Rectal smooth muscle tissue (tissue), 1 donor: Measurements from ENCODE around the gene SHC1.

Source experiments
- H3K27ac ChIP-seq: one replicate; pipeline ENCODE4 v1.7.0; 2013; ENCODE audit warnings: low read depth, low read length, inconsistent platforms
- H3K27me3 ChIP-seq: one replicate; pipeline ENCODE4 v1.7.0; 2013; ENCODE audit warnings: low read length; ENCODE audit not compliant: control insufficient read depth, insufficient read depth
- H3K36me3 ChIP-seq: one replicate; pipeline ENCODE4 v1.7.0; 2013; ENCODE audit warnings: low read length; ENCODE audit not compliant: control insufficient read depth, insufficient read depth
- H3K4me1 ChIP-seq: one replicate; pipeline ENCODE4 v1.7.0; 2013; ENCODE audit warnings: low read length; ENCODE audit not compliant: control insufficient read depth, insufficient read depth
- H3K4me3 ChIP-seq: one replicate; pipeline ENCODE4 v1.7.0; 2013; ENCODE audit warnings: low read length
- H3K9ac ChIP-seq: one replicate; pipeline ENCODE4 v1.7.0; 2013; ENCODE audit warnings: low read length

The SHC1 gene

DNA sequence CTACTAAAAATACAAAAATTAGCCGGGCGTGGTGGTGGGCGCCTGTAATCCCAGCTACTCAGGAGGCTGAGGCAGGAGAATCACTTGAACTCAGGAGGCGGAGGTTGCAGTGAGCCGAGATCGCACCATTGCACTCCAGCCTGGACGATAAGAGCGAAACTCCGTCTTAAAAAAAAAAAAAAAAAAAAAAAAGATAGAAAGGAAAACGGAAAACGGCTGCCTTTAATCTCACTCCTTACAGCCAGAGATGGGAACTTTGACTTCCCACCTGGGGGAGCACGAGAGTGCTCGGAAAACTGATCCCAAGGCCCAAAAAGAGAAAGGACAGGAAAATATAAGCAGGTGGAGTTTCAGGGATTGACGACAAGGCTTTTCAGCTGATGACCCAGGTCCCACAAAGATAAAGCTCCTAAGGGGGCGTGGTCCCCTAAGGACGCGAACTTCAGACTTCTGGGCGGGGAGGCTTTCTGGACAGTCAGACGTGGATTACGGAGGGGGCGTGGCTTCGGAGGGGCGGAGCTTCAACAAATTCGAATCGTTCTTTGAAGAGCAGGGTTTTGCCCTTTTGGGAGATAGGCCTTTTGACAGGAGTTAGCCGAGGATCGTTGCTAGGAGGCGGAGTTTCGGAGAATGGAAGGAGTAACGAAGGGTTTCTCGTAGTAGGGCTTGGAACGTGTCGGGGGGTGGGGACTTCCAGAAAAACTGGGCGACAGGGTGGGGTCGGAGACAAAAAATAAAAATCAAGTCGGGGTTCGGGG, 3.0 kb upstream of the SHC1 start:
- Histone ChIP-seq H3K4me3 (peak overlapping the region; percentile 88), H3K27me3 (no peaks in the 10 kb centered on the region), H3K36me3 (peaks cover 2% of the 10 kb centered on the region), H3K4me1 (peaks cover 28% of the 10 kb centered on the region), H3K9ac (peak overlapping the region; percentile 92), H3K27ac (peak overlapping the region; percentile 98)

DNA sequence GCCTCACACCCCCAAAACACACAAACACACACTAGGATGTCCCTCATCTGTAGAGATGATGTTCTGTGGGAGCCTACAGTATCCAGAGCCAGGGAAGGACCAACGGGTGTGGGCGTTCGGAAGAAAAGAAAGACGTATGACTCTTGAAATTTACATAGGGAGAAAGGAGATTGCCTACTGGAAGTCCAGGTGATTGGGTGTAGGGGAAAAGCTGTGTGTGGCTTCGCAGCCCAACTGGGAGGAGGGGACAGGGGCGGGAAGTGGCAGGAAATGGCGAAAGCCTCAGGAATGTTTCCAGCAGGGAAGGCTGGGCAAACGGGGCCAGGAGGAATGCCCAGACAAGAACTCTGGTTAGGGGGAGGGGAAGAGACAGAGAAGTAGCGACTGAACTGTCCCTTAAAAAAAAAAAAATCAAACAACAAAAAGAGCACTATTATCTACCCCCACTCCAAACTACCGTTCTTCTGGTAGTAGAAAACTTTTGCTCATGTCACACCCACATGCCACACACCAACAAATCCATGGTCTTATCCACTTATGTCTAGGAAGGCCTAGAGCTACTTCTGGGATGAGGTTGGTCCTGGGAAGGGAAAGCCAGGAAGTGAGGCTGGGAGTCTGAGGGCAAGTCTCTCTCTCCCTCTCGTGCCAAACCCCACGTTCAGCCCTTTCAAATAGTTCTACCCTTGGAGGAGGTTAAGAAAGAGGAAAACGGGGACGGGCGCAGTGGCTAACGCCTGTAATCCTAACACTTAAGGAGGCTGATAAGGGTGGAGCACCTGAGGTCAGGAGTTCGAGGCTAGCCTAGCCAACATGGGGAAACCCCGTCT, 2.2 kb upstream of the SHC1 start:
- peaks cover 28% of the 10 kb centered on the region for H3K4me1 ChIP-seq
- peak overlapping the region; percentile 98 for H3K27ac ChIP-seq
- peak overlapping the region; percentile 88 for H3K4me3 ChIP-seq
- H3K9ac ChIP-seq = peak overlapping the region; percentile 51
- H3K27me3 ChIP-seq = no peaks in the 10 kb centered on the region
- peaks cover 9% of the 10 kb centered on the region for H3K36me3 ChIP-seq

DNA sequence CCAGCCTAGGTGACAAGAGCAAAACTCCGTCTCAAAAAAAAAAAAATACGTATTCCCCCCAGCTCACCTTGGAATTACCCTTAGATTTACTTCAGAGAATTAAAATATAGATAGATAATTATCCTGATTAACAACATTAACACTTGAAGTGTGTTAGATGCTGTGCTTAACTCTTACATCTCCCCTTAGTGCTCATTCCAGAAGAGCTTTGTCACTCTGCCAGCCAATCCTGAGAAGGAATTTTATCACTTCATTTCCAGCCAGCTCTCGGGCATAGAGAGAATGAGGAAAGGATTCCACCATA, 1.6 kb upstream of the SHC1 start:
- Histone ChIP-seq H3K4me3 (peak overlapping the region; percentile 45), H3K36me3 (peaks cover 12% of the 10 kb centered on the region), H3K27ac (peak overlapping the region; percentile 98), H3K27me3 (no peaks in the 10 kb centered on the region), H3K9ac (peak overlapping the region; percentile 51), H3K4me1 (peaks cover 28% of the 10 kb centered on the region)

DNA sequence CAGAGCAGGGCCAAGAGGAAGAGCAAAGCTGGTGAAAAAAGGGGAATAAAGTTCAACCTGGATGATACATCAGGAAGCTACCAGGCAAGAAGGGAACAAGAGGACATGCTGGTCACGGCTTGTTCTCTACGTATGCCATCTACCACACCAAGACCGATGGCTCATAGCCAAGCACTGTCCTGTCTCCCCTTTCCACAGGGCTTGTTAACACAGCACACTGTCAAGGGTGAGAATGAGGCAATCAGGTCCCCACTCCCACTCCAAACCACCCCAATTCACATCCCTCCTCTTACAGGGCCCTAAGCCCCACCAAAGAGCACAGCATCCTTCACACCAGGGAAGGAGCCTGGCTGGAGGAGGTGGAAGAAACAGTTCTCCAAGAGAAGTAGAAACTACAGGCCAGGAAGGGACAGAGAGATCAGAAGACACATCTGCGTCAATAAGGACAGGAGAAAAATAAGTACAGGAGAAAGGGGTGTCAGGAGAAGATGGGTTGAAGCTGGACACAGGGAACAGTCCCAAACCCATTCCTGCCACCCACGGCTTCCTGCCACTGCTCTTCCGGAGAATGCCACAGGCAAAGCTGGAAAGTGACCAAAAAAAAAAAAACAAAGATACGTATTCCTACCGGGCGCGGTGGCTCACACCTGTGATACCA, 923 bp upstream of the SHC1 start:
- Histone ChIP-seq H3K27ac (peak overlapping the region; percentile 95), H3K4me3 (peak overlapping the region; percentile 47), H3K4me1 (peaks cover 28% of the 10 kb centered on the region), H3K27me3 (no peaks in the 10 kb centered on the region), H3K9ac (peak overlapping the region; percentile 42), H3K36me3 (peaks cover 17% of the 10 kb centered on the region)

DNA sequence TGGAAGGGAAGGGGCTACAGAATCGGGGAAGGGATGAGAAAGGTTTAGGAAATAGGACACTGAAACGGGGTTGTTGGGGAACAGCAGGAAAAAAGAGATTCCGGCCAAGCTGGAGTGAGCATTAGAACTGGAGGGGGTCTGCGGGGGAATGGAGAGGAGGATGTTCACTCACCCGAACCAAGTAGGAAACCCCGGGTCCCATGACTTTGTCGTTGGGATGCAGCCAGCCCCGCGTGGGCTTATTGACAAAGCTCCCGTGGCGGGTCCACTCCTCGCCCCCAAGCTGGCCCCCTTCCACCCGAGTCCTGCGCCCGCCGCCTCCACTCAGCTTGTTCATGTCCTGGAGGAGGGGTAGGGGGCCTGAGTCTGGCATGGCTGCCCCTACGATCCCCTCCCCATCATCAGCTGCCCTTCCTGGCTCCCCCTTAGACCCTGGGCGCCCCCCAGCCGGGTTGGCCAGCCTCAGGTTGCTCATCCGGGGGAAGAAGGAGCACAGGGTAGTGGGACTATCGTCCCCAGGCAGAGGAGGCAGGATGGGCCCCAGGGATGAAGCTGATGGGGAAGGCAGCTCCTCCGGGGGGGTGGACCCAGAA, 591 bp downstream of the SHC1 start:
- peaks cover 24% of the 10 kb centered on the region for H3K36me3 ChIP-seq
- H3K4me3 ChIP-seq = peak overlapping the region; percentile 47

DNA sequence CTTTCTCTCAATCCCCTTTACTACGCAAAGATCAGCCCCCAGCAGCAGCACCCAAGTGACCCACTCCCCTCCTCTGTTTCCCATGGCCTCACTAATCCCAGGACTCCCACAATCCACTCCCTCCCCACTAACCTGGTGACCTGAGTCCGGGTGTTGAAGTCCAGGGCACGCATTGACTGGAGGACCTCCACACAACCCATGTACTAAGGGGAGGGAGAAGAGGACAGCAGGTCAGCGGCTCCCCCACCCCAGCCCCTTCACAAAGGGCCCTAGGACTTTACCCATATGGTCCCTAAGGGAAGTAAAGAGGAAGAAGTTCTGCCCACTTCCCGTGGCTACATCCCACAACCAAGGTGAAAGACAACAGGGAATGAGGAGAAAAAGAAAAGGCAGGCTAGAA, 1.3 kb downstream of the SHC1 start:
- H3K4me3 ChIP-seq = peak overlapping the region; percentile 1
- no peak overlapping the region for H3K9ac ChIP-seq
- no peaks in the 10 kb centered on the region for H3K27me3 ChIP-seq
- H3K36me3 ChIP-seq = peaks cover 31% of the 10 kb centered on the region
- no peak overlapping the region for H3K27ac ChIP-seq
- peaks cover 25% of the 10 kb centered on the region for H3K4me1 ChIP-seq

More for the DNA sequence above, 591 bp downstream of the SHC1 start:
- no peaks in the 10 kb centered on the region for H3K27me3 ChIP-seq
- peak overlapping the region; percentile 95 for H3K27ac ChIP-seq
- no peak overlapping the region for H3K9ac ChIP-seq
- peaks cover 25% of the 10 kb centered on the region for H3K4me1 ChIP-seq

DNA sequence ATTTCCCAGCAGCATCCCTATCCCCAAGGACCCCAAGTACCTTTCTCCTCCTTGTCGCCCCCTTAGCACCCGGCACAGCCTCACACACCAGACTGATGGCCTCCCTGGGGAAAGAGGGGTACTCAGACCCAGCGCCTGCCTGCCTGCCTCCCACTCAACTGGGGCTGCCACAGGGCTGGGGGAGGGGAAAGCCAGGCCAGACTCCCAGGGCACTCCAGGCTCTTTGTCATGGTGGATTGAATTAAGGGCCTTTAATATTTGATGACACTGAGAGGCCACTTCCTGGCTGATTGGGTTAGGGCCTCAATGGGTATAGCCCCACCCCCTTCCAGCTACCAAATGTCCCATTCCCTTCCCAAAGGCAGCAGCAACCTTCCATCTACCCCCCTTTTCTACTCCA, 1.8 kb downstream of the SHC1 start:
- Histone ChIP-seq H3K9ac (no peak overlapping the region), H3K4me3 (no peak overlapping the region), H3K36me3 (peaks cover 32% of the 10 kb centered on the region)

DNA sequence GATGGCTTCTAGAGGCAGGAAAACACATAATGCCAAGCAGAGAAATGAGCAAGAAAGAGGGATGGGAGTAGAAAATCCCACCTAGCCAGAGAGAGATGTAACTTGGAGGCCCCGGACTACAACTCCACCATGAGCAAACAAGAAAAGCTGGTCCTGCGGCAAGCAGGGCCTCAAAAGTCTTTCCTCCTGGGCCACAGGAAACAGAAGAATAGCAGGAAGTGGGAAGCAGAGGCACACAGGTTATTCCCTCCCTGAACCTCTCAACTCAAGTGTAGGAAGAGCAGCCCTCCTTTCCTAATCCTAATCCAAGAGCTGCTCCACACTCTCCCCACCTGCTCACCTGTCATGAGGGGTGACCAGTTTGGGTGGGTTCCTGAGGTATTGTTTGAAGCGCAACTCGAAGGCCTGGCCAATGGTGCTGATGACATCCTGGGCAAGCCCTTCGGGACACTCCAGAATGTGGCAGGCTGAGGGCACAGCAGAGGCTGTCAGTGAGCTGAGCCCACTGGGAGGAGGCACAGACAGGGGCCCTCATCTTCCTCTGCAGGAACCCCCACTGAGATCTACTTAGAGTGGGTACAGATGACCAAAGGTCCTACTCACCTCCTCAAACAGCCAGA, 3.1 kb downstream of the SHC1 start:
- peaks cover 18% of the 10 kb centered on the region for H3K4me1 ChIP-seq
- peaks cover 32% of the 10 kb centered on the region for H3K36me3 ChIP-seq
- no peak overlapping the region for H3K9ac ChIP-seq
- H3K27me3 ChIP-seq = no peaks in the 10 kb centered on the region
- H3K4me3 ChIP-seq = no peak overlapping the region
- no peak overlapping the region for H3K27ac ChIP-seq

More for the DNA sequence above, 1.8 kb downstream of the SHC1 start:
- Histone ChIP-seq H3K4me1 (peaks cover 25% of the 10 kb centered on the region), H3K27ac (no peak overlapping the region), H3K27me3 (no peaks in the 10 kb centered on the region)

DNA sequence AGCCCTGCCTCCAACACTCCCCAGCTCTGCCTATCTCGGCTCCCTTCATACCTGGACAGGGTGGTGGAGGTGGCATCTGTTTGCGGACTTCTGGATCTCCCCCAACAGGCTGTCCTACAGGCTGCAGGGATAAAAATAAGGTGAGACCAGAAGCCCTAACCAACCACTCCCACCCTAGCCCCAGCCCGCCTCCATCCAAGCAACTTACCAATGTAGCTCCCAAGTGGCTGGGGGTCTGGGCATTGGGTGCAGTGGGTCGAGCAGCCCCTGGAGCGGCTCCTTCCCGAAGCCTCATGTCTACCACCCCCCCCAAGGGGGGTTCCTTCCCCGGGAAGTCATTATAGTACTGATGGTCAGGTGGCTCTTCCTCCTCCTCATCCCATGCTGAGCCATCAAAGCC, 4.4 kb downstream of the SHC1 start:
- H3K27me3 ChIP-seq = no peaks in the 10 kb centered on the region
- H3K4me1 ChIP-seq = peaks cover 9% of the 10 kb centered on the region
- H3K27ac ChIP-seq = no peak overlapping the region
- H3K9ac ChIP-seq = no peak overlapping the region
- H3K36me3 ChIP-seq = peaks cover 32% of the 10 kb centered on the region
- no peak overlapping the region for H3K4me3 ChIP-seq

DNA sequence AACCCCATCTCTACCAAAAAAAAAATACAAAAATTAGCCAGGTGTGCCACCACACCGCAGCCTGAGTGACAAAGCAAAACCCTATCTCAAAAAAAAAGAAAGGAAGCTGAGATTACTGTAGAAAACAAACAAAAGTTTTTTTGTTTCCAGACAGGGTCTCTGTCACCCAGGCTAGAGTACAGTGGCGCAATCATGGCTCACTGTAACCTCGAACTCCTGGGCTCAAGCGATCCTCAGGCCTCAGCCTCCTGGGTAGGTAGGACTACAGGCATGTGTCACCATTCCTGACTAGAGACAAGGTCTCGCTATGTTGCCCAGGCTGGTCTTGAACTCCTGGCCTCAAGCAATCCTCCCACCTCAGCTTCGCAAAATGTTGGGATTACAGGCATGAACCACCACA, 6.2 kb downstream of the SHC1 start:
- Histone ChIP-seq H3K27ac (no peak overlapping the region), H3K4me1 (peaks cover 8% of the 10 kb centered on the region), H3K27me3 (no peaks in the 10 kb centered on the region), H3K9ac (no peak overlapping the region), H3K4me3 (no peak overlapping the region), H3K36me3 (peaks cover 31% of the 10 kb centered on the region)

DNA sequence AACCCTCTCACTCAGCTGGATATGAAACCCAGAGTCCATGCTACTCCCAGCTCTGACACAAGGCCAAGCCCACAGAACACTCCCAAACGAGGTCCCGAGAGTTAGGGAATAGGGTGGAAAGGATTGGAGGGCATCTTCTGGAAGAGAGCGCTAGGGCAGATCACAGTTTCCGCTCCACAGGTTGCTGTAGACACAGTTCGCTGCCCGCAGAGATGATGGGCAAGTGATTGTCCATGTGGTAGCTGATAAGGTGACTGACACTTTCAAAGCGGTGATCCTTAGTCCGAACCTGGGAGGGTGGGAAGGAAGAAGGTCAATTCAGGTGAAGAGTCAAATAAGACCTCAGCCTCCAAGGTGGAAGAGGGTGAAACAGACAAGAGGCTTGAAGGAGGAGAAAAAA, 6.9 kb downstream of the SHC1 start:
- no peak overlapping the region for H3K27ac ChIP-seq
- peaks cover 31% of the 10 kb centered on the region for H3K36me3 ChIP-seq
- no peak overlapping the region for H3K9ac ChIP-seq
- H3K4me3 ChIP-seq = no peak overlapping the region
- peaks cover 8% of the 10 kb centered on the region for H3K4me1 ChIP-seq
- H3K27me3 ChIP-seq = no peaks in the 10 kb centered on the region
